Measurements from ENCODE around the gene AFF2.

AFF2 gene

GRCh38 chrX:148768296-148768695 is 267.9 kb downstream of the AFF2 start:
- no peak for DNase-seq

- no peak for DNase-seq
These were observed 271.0 kb downstream of the AFF2 start for GRCh38 chrX:148771440-148771839.

- DNase-seq = no peak
These were observed 273.9 kb downstream of the AFF2 start for GRCh38 chrX:148774276-148774675.

GRCh38 chrX:148784137-148784536 is 283.7 kb downstream of the AFF2 start:
- no peak for DNase-seq

GRCh38 chrX:148784856-148785255 is 284.4 kb downstream of the AFF2 start:
- DNase-seq = no peak

GRCh38 chrX:148785256-148785655 is 284.8 kb downstream of the AFF2 start:
- no peak for DNase-seq

GRCh38 chrX:148788449-148788848 is 288.0 kb downstream of the AFF2 start:
- no peak for DNase-seq

- DNase-seq = no peak
These were observed 293.9 kb downstream of the AFF2 start for GRCh38 chrX:148794350-148794749.

- DNase-seq = no peak
These were observed 304.4 kb downstream of the AFF2 start for GRCh38 chrX:148804579-148805355.

- no peak for DNase-seq
These were observed 305.9 kb downstream of the AFF2 start for GRCh38 chrX:148806145-148806870.

- no peak for DNase-seq
These were observed 308.4 kb downstream of the AFF2 start for GRCh38 chrX:148808833-148809232.

GRCh38 chrX:148811236-148811635 is 310.8 kb downstream of the AFF2 start:
- no peak for DNase-seq

- no peak for DNase-seq
These were observed 313.0 kb downstream of the AFF2 start for GRCh38 chrX:148813422-148813821.

GRCh38 chrX:148813967-148814366 is 313.6 kb downstream of the AFF2 start:
- DNase-seq = no peak

- no peak for DNase-seq
These were observed 315.0 kb downstream of the AFF2 start for GRCh38 chrX:148815218-148815961.

GRCh38 chrX:148823986-148824385 is 323.6 kb downstream of the AFF2 start:
- DNase-seq = no peak

- no peak for DNase-seq
These were observed 325.3 kb downstream of the AFF2 start for GRCh38 chrX:148825696-148826095.

- no peak for DNase-seq
These were observed 336.3 kb downstream of the AFF2 start for GRCh38 chrX:148836741-148837140.

- DNase-seq = no peak
These were observed 350.2 kb downstream of the AFF2 start for GRCh38 chrX:148850631-148851030.

GRCh38 chrX:148854306-148854705 is 353.9 kb downstream of the AFF2 start:
- no peak for DNase-seq

- DNase-seq = no peak
These were observed 356.1 kb downstream of the AFF2 start for GRCh38 chrX:148856505-148856904.

- DNase-seq = no peak
These were observed 365.1 kb downstream of the AFF2 start for GRCh38 chrX:148865277-148866210.
